ENCODE measurements around the gene ALDH3A2.

ALDH3A2 gene

DNA sequence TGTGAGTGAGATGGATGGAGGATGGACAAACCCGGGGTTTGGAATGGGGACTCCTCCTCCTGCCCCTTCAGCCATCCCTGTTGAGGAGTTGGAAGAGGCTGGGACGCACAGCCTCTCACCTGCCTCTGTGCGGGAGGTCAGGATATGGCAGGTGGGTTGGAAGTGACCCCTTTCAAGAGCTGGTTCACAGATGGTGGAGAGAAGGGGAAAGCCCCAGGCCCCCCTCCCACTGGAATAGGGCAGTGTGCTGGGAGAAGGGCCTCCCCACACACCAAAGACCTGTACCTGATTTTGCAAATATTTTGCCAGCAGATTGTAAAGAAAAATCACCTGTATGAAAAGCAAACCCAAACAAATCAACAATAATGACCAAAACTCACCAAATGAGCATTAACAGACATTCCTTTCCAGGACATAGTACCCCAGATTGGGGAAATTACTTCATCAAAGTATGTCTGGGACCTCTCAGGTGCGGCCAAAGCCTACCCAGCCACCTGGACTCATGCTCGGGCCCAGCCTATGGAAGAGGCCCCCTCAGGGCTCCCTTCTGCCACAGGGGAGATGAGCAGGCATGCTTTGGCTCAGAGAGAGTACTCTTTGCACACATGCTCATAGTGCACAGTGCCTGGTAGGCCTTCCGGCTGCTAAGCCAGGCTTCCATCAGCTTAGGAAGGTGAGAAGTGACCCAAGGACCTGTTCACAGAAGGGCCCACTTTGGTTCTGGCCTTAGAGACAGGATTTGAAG, 60.1 kb downstream of the ALDH3A2 start:
- no peaks in the 10 kb centered on the region for H3K9me3 ChIP-seq (ENCODE audit: insufficient read depth, low read length)
- no peaks in the 10 kb centered on the region for H3K36me3 ChIP-seq (replicated peaks; ENCODE audit: low read depth, low read length)
- no peak overlapping the region for H3K4me2 ChIP-seq (ENCODE audit: low read length)
- H2AFZ ChIP-seq (ENCODE audit: low read depth, low read length): no peak overlapping the region
- H3K4me3 ChIP-seq (ENCODE audit: low read length): no peak overlapping the region
- no peaks in the 10 kb centered on the region for H3K4me1 ChIP-seq (ENCODE audit: low read length)
- H4K20me1 ChIP-seq (ENCODE audit: insufficient read depth, low read length): no peaks in the 10 kb centered on the region
- no peaks in the 10 kb centered on the region for H3K79me2 ChIP-seq (ENCODE audit: low read length)
- no peak overlapping the region for H3K9ac ChIP-seq (ENCODE audit: low read length)
- no peak overlapping the region for H3K27ac ChIP-seq (ENCODE audit: low read length)
- no peak for TF ChIP-seq EZH2phosphoT487 (IDR thresholded peaks at IDR 0.05; ENCODE audit: low read depth)
- TF ChIP-seq, protein P1, sequence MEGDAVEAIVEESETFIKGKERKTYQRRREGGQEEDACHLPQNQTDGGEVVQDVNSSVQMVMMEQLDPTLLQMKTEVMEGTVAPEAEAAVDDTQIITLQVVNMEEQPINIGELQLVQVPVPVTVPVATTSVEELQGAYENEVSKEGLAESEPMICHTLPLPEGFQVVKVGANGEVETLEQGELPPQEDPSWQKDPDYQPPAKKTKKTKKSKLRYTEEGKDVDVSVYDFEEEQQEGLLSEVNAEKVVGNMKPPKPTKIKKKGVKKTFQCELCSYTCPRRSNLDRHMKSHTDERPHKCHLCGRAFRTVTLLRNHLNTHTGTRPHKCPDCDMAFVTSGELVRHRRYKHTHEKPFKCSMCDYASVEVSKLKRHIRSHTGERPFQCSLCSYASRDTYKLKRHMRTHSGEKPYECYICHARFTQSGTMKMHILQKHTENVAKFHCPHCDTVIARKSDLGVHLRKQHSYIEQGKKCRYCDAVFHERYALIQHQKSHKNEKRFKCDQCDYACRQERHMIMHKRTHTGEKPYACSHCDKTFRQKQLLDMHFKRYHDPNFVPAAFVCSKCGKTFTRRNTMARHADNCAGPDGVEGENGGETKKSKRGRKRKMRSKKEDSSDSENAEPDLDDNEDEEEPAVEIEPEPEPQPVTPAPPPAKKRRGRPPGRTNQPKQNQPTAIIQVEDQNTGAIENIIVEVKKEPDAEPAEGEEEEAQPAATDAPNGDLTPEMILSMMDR (IDR thresholded peaks at IDR 0.05; ENCODE audit: low read depth, low read length): no peak
- no peaks in the 10 kb centered on the region for H3K27me3 ChIP-seq (ENCODE audit: low read depth, low read length)

GRCh38 chr17:19709841-19710240, 61.3 kb downstream of the ALDH3A2 start:
- H3K36me3 ChIP-seq (replicated peaks; ENCODE audit: low read depth, low read length): no peaks in the 10 kb centered on the region
- H3K9me3 ChIP-seq (ENCODE audit: insufficient read depth, low read length): no peaks in the 10 kb centered on the region
- no peaks in the 10 kb centered on the region for H4K20me1 ChIP-seq (ENCODE audit: insufficient read depth, low read length)
- no peaks in the 10 kb centered on the region for H3K27me3 ChIP-seq (ENCODE audit: low read depth, low read length)
- no peak overlapping the region for H3K4me3 ChIP-seq (ENCODE audit: low read length)
- no peak for TF ChIP-seq EZH2phosphoT487 (IDR thresholded peaks at IDR 0.05; ENCODE audit: low read depth)
- no peak overlapping the region for H3K27ac ChIP-seq (ENCODE audit: low read length)
- no peaks in the 10 kb centered on the region for H3K4me1 ChIP-seq (ENCODE audit: low read length)
- H2AFZ ChIP-seq (ENCODE audit: low read depth, low read length): no peak overlapping the region
- H3K79me2 ChIP-seq (ENCODE audit: low read length): no peaks in the 10 kb centered on the region
- H3K4me2 ChIP-seq (ENCODE audit: low read length): no peak overlapping the region
- H3K9ac ChIP-seq (ENCODE audit: low read length): no peak overlapping the region

DNA sequence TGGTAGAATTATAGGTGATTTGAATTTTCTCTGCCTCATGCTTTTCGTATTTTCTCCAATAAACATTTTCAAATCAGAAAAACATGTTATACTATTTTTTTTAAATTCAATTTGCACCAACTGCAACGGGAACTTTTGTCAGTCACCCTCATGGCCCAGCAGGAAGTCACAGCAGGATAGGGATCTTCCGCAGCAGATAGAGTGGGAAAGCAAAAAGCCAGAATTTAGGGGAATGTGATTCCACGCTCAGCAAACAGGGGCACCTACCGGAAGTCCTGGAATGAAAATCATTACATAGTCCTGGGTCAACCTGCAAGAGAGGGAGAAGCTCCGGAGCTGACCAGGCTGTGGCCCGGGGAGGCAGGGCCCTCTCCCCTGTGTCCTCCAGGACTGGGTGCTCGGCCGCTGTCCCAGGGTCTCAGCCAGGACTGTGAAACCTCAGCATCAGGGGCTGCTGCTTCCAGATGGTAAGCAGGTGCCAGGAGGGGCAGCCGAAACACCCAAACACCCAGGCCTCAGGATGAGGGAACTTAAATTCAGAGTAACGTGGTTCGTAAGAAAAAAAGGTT, 64.0 kb downstream of the ALDH3A2 start:
- H3K27me3 ChIP-seq (ENCODE audit: low read depth, low read length): no peaks in the 10 kb centered on the region
- no peaks in the 10 kb centered on the region for H3K36me3 ChIP-seq (replicated peaks; ENCODE audit: low read depth, low read length)
- H3K9ac ChIP-seq (ENCODE audit: low read length): no peak overlapping the region
- TF ChIP-seq EZH2phosphoT487 (IDR thresholded peaks at IDR 0.05; ENCODE audit: low read depth): no peak
- H3K4me1 ChIP-seq (ENCODE audit: low read length): no peaks in the 10 kb centered on the region
- no peaks in the 10 kb centered on the region for H3K9me3 ChIP-seq (ENCODE audit: insufficient read depth, low read length)
- H3K27ac ChIP-seq (ENCODE audit: low read length): no peak overlapping the region
- no peak overlapping the region for H2AFZ ChIP-seq (ENCODE audit: low read depth, low read length)
- no peak overlapping the region for H3K4me2 ChIP-seq (ENCODE audit: low read length)
- no peaks in the 10 kb centered on the region for H3K79me2 ChIP-seq (ENCODE audit: low read length)
- no peaks in the 10 kb centered on the region for H4K20me1 ChIP-seq (ENCODE audit: insufficient read depth, low read length)
- no peak overlapping the region for H3K4me3 ChIP-seq (ENCODE audit: low read length)

DNA sequence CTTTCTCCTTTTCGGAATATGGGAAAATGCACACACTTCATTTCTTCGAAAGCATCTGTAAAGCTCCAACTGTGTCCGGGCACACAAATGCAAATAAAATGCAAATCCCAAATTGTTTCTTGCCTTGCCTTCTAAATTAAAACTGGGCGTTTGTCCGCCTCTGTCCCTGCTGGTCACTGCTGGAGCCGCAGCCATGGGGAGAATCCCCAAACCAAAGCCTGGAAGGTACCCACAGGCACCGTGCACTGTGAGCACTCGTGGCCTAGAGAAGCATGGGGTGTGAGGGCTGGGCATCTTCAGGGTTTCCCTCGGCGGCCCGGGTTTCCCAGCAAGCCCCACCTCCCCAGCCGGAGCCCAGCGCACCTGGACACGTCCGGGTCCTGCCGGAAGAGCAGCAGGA, 64.9 kb downstream of the ALDH3A2 start:
- TF ChIP-seq, protein P1 (IDR thresholded peaks at IDR 0.05; ENCODE audit: low read depth, low read length): no peak
- TF ChIP-seq EZH2phosphoT487 (IDR thresholded peaks at IDR 0.05; ENCODE audit: low read depth): no peak
- no peak overlapping the region for H2AFZ ChIP-seq (ENCODE audit: low read depth, low read length)
- H3K4me3 ChIP-seq (ENCODE audit: low read length): no peak overlapping the region
- H3K27me3 ChIP-seq (ENCODE audit: low read depth, low read length): no peaks in the 10 kb centered on the region
- H3K79me2 ChIP-seq (ENCODE audit: low read length): no peaks in the 10 kb centered on the region
- no peaks in the 10 kb centered on the region for H3K9me3 ChIP-seq (ENCODE audit: insufficient read depth, low read length)
- no peaks in the 10 kb centered on the region for H3K36me3 ChIP-seq (replicated peaks; ENCODE audit: low read depth, low read length)
- no peak overlapping the region for H3K27ac ChIP-seq (ENCODE audit: low read length)
- H3K4me1 ChIP-seq (ENCODE audit: low read length): no peaks in the 10 kb centered on the region
- no peak overlapping the region for H3K9ac ChIP-seq (ENCODE audit: low read length)
- H4K20me1 ChIP-seq (ENCODE audit: insufficient read depth, low read length): no peaks in the 10 kb centered on the region
- H3K4me2 ChIP-seq (ENCODE audit: low read length): no peak overlapping the region

GRCh38 chr17:19713901-19714361, 65.4 kb downstream of the ALDH3A2 start:
- no peaks in the 10 kb centered on the region for H3K79me2 ChIP-seq (ENCODE audit: low read length)

More at GRCh38 chr17:19713901-19714361, 65.4 kb downstream of the ALDH3A2 start:
- Histone ChIP-seq H3K4me1 (ENCODE audit: low read length) (no peaks in the 10 kb centered on the region), H3K4me3 (ENCODE audit: low read length) (no peak overlapping the region), H4K20me1 (ENCODE audit: insufficient read depth, low read length) (no peaks in the 10 kb centered on the region), H3K9me3 (ENCODE audit: insufficient read depth, low read length) (no peaks in the 10 kb centered on the region), H3K4me2 (ENCODE audit: low read length) (no peak overlapping the region), H3K27ac (ENCODE audit: low read length) (no peak overlapping the region), H3K36me3 (replicated peaks; ENCODE audit: low read depth, low read length) (no peaks in the 10 kb centered on the region), H3K9ac (ENCODE audit: low read length) (no peak overlapping the region), H2AFZ (ENCODE audit: low read depth, low read length) (no peak overlapping the region), H3K27me3 (ENCODE audit: low read depth, low read length) (no peaks in the 10 kb centered on the region)
- no peak for TF ChIP-seq EZH2phosphoT487 (IDR thresholded peaks at IDR 0.05; ENCODE audit: low read depth)
- TF ChIP-seq, protein P1 (IDR thresholded peaks at IDR 0.05; ENCODE audit: low read depth, low read length): no peak

Data from OCI-LY3 (cell line).